Transverse colon (tissue), 4 donors: ENCODE measurements around the gene BORA. TPM values are rescaled to one million over a fixed set of nuclear protein-coding genes. Genes with fewer than 3 reads are reported as not detected.

Experiments
- DNase-seq: peaks from one replicate; pipeline ENCODE4 v3.0.0-alpha.2; 2019
- H3K27ac ChIP-seq, 4 donors: fragments of 200-600 bp; sonication (generic); 2 replicates each; pipeline ENCODE4 v1.5.1; 2016 to 2018; ENCODE audit warnings: inconsistent platforms in 4 of 4
- H3K27me3 ChIP-seq: fragments of 200-600 bp; sonication (generic); 2 replicates; pipeline ENCODE4 v1.5.1; 2017; ENCODE audit warnings: inconsistent platforms
- H3K36me3 ChIP-seq, 4 donors: fragments of 200-600 bp; sonication (generic); 2 replicates each; pipeline ENCODE4 v1.5.1; 2017 to 2019; ENCODE audit warnings: inconsistent platforms in 4 of 4
- H3K4me1 ChIP-seq, 4 donors: fragments of 200-600 bp; sonication (generic); 2 replicates each; pipeline ENCODE4 v1.5.1; 2017 to 2020; ENCODE audit warnings: inconsistent platforms in 4 of 4
- H3K4me3 ChIP-seq, 4 donors: fragments of 200-600 bp; sonication (generic); 1 replicate in 1 of 4; 2 replicates in 3 of 4; pipeline versions ENCODE4 v1.5.1 to v1.6.1; 2017 to 2019; ENCODE audit warnings: inconsistent platforms in 4 of 4
- H3K9me3 ChIP-seq, 2 donors: fragments of 200-600 bp; sonication (generic); 2 replicates each; pipeline ENCODE4 v1.5.1; 2017 to 2019; ENCODE audit warnings: inconsistent platforms in 2 of 2
- CTCF ChIP-seq, 5 experiments: fragments of 200-600 bp in 3 of 5; fragments of 450-650 bp in 2 of 5; sonication (generic) in 3 of 5; IDR thresholded peaks; 1 replicate in 2 of 5; 2 replicates in 3 of 5; pipeline ENCODE4 v1.5.1; 2016 to 2017; ENCODE audit warnings: antibody characterized with exemption in 5 of 5, inconsistent platforms in 3 of 5, mild to moderate bottlenecking in 2 of 5, moderate library complexity in 1 of 5
- EP300 ChIP-seq: sonication (generic); formaldehyde crosslinking; IDR thresholded peaks from one replicate; pipeline ENCODE4 v1.6.1; 2017; ENCODE audit warnings: antibody characterized with exemption, low read depth
- POLR2A ChIP-seq: fragments of 450-650 bp; IDR thresholded peaks from one replicate; pipeline ENCODE4 v1.6.1; 2016; ENCODE audit warnings: antibody characterized with exemption, mild to moderate bottlenecking, moderate library complexity
- POLR2AphosphoS5 ChIP-seq, 3 donors: sonication (generic); formaldehyde crosslinking; IDR thresholded peaks; one replicate each; pipeline ENCODE4 v1.6.1; 2016; ENCODE audit warnings: antibody characterized with exemption in 3 of 3
- WGBS, 2 donors: methylation state at CpG; one replicate each; pipeline ENCODE4 v1.1.5; 2018; ENCODE audit warnings: low coverage in 1 of 2; 5-methylcytosine and 5-hydroxymethylcytosine counted together
- in situ Hi-C, 4 donors: fragments of 200-750 bp; cut with MboI; loops; one replicate each; pipeline versions ENCODE4 v1.15.0 to v1.15.1; 2017; ENCODE audit warnings: low sequenced_read_pairs in 3 of 4, low pct_ligation_motif_present in 1 of 4, low pct_unique_long_range_greater_than_20kb in 1 of 4
- intact Hi-C: fragments of 100-400 bp; cut with DNase I; formaldehyde crosslinking; loops from one replicate; pipeline ENCODE4 v1.15.1; 2023; ENCODE audit warnings: low total_unique reads
- small RNA-seq, 4 donors: library from RNA; depleted of rRNA; stranded (forward); fragments of <200 nt; gene quantifications; one replicate each; pipeline ENCODE3, GENCODE V24; 2016
- total RNA-seq, 4 donors: library from RNA; depleted of rRNA; stranded (reverse); fragments of >200 nt; gene quantifications; one replicate each; pipeline ENCODE4 v1.1.0, GENCODE V29; 2016

The BORA gene
- total RNA-seq, 4 donors from 2014 or later: 2.2 to 80.0 (median 7.7) TPM

DNA sequence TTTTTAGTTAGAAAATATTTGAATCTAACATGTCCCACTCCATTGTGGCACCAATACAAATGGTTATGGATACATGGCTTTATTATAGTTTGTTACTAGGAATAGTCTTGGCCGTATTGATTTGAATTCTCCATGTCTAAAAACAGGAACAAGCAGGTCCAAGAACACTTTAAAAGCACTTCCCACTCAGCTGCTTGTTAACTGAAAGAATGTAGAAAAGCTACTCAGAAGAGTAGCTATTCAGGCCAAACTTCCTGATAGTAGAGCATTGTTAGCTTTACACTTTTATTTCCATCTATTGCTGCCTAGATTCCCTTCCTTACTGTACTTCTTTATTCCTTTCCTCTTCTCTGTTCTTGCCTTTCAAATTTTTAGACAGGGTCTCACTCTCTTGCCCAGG, 61.1 kb downstream of the BORA start:
- no peak overlapping the region for H3K27ac ChIP-seq
- 48 to 71% methylated on average over 1 of the region's 1 CpG for WGBS, 2 donors
- TF ChIP-seq POLR2A (no peak), POLR2AphosphoS5 (IDR thresholded peaks at IDR 0.05) (no peak), CTCF (IDR thresholded peaks at IDR 0.05) (no peak), EP300 (no peak)
- intact Hi-C loops: no loop called here
- H3K36me3 ChIP-seq: peaks cover 0 to 19% (median 7%) of the 10 kb centered on the region in 4 donors
- no peaks in the 10 kb centered on the region for H3K27me3 ChIP-seq
- no peak overlapping the region for H3K4me3 ChIP-seq
- in situ Hi-C loops: no loop called here
- no peaks in the 10 kb centered on the region for H3K9me3 ChIP-seq
- DNase-seq: no peak
- H3K4me1 ChIP-seq: no peaks in the 10 kb centered on the region

DNA sequence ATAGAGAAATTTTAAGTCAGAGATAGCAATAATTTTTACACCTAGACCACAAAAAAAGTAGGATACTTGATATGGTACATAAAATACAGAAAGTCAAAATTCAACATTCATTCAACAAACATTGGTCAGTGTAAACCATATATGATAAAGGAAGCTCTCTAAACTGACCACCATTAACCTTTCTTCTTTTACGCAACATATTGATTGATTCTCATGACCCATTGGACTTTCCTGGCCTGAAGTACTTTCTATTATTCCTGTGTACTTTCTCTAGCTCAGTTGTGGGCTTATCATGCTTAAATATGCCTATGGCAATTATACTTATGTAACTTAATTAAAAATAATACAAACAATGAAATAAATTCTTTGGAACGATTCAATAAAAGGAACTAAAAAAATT, 64.9 kb downstream of the BORA start:
- TF ChIP-seq CTCF (IDR thresholded peaks at IDR 0.05): no peak
- no peak for TF ChIP-seq EP300
- no peak for TF ChIP-seq POLR2AphosphoS5 (IDR thresholded peaks at IDR 0.05)
- no peak for TF ChIP-seq POLR2A
- Histone ChIP-seq H3K27ac (no peak overlapping the region), H3K4me1 (no peaks in the 10 kb centered on the region), H3K36me3 (peaks cover 0 to 40% (median 18%) of the 10 kb centered on the region in 4 donors), H3K27me3 (no peaks in the 10 kb centered on the region), H3K9me3 (no peaks in the 10 kb centered on the region), H3K4me3 (no peak overlapping the region)
- in situ Hi-C loops (no loop called here), intact Hi-C loops (no loop called here)
- DNase-seq: no peak
- WGBS, 2 donors: 89 to 95% methylated on average over 2 of the region's 2 CpGs

DNA sequence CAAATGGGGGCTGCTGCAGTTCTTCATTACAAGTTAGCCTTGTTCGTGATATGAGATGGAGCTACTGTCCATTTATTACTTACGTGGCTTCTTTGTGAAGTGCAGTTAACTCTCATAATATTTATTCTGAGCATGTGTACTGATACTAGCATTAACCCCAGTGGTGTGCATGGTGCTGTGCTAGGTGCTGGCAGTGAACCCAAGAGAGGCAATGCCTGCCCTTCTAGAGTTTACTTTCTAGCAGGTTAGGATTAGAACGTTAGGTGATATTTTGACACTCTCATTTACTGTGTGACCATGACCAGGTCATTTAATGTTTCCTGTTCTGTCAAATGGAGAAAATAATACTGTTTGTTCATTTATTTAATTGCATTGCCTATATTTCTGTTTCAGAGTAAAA, 71.1 kb downstream of the BORA start:
- peaks cover 0 to 30% (median 15%) of the 10 kb centered on the region in 4 donors for H3K36me3 ChIP-seq
- WGBS, 2 donors: 64 to 67% methylated on average over 3 of the region's 3 CpGs

DNA sequence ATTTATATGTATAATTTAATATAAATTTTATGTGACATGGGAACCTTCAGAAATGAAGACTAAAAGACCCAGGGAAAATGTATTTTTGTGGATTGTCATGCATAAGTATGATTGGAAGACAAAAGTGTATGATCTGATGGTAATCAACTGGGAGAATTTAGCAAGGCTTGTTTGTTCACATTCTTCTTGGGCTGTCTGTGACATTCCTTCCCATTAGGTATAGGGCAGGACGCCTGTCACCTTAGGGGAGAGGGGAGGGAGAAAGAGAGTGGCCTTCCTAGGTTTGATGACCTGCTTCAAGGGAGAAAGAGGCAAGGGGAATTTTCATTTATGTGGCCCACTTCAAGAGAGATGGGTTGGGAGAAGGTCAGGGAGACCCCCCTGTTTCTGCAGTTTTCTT, 76.6 kb downstream of the BORA start:
- Histone ChIP-seq H3K4me3 (no peak overlapping the region), H3K4me1 (peaks cover 0 to 7% (median 0%) of the 10 kb centered on the region in 4 donors), H3K36me3 (peaks cover 0 to 11% (median 2%) of the 10 kb centered on the region in 4 donors), H3K9me3 (no peaks in the 10 kb centered on the region), H3K27ac (no peak overlapping the region), H3K27me3 (no peaks in the 10 kb centered on the region)
- no peak for TF ChIP-seq POLR2AphosphoS5 (IDR thresholded peaks at IDR 0.05)
- no peak for TF ChIP-seq EP300
- no peak for TF ChIP-seq CTCF (IDR thresholded peaks at IDR 0.05)
- no peak for TF ChIP-seq POLR2A
- no peak for DNase-seq
- in situ Hi-C loops: loop anchor here in 2 of 4 donors (10.0 to 25.0 kb wide), 2 partner anchors 900 to 908 kb away; no protein-coding TSS in a partner anchor
- 78 to 100% methylated on average over 1 of the region's 1 CpG for WGBS, 2 donors
- intact Hi-C loops: no loop called here

More for the DNA sequence above, 71.1 kb downstream of the BORA start:
- no peak for TF ChIP-seq EP300
- no peak for TF ChIP-seq CTCF (IDR thresholded peaks at IDR 0.05)
- no peak for TF ChIP-seq POLR2AphosphoS5 (IDR thresholded peaks at IDR 0.05)
- in situ Hi-C loops: no loop called here
- intact Hi-C loops: no loop called here
- Histone ChIP-seq H3K4me1 (no peaks in the 10 kb centered on the region), H3K4me3 (no peak overlapping the region), H3K9me3 (no peaks in the 10 kb centered on the region), H3K27me3 (no peaks in the 10 kb centered on the region), H3K27ac (no peak overlapping the region)
- DNase-seq: no peak

Small RNAs within 50 kb of the gene (small RNA-seq; reads per million reads assigned to genes)
- 0 reads per million in 4 donors for gene RNU6-80P

Other genes with a start within 250 kb of the BORA start
- 1 to 10 TPM in 2 of 4 donors, not detected in 2; 3.8 to 4.3 TPM for gene MZT1, start 294 bp upstream of the BORA start, total RNA-seq
- gene DIS3, start 54.0 kb downstream of the BORA start, total RNA-seq: 10 to 100 TPM in 3 of 4 donors, 1 to 10 TPM in 1; 6.0 to 18.1 (median 13.5) TPM
- 10 to 100 TPM in 3 of 4 donors, 1 to 10 TPM in 1; 8.2 to 30.8 (median 14.3) TPM for gene PIBF1, start 54.2 kb downstream of the BORA start, total RNA-seq